ENCODE results near the gene GALNT7. TPM values are rescaled to one million over a fixed set of nuclear protein-coding genes. Genes with fewer than 3 reads are reported as not detected.

GALNT7 gene
- total RNA-seq, 1 experiment from 2014 or later = 51.6 TPM

DNA sequence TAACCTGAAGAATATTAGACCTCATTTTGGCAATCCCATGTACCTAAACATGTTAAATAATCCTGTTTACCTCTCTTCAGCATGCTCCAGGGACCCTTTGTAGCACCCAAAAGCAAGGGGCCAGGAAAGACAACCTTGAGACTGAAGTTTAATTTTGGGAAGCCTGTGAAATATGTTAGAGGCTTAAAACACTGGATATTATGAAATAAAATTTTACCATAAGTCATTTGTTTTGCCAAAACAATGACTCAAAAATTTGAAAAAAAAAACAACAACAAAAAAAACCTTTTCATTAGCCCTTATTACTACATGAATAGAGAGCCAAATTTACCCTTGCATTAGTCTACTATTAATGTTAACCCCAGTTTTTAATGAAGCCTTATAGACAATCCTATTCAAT, 115.9 kb downstream of the GALNT7 start:
- H3K36me3 Mint-ChIP-seq (ENCODE audit: insufficient read depth, unreplicated experiment) = no peaks in the 10 kb centered on the region
- intact Hi-C loops (cut with micrococcal nuclease; ENCODE audit: unreplicated experiment) = no loop called here
- TF ChIP-seq CTCF (IDR thresholded peaks at IDR 0.05; ENCODE audit: unreplicated experiment) = no peak
- H3K27ac Mint-ChIP-seq (ENCODE audit: unreplicated experiment) = no peak overlapping the region
- no peak for DNase-seq
- no peak overlapping the region for H3K4me3 Mint-ChIP-seq (ENCODE audit: low read depth, unreplicated experiment)
- BruUV-seq (replicated peaks) = no TSS peak
- H3K9me3 Mint-ChIP-seq (ENCODE audit: low read depth, unreplicated experiment) = peaks cover 3% of the 10 kb centered on the region
- peaks cover 15% of the 10 kb centered on the region for H3K4me1 Mint-ChIP-seq (ENCODE audit: low read depth, unreplicated experiment)
- H3K27me3 Mint-ChIP-seq (ENCODE audit: unreplicated experiment) = no peaks in the 10 kb centered on the region
- CTCF ChIA-PET = interaction anchor here (0.6 kb wide), 1 partner anchor 56 kb away, joined by 4 read pairs; no protein-coding TSS in a partner anchor

DNA sequence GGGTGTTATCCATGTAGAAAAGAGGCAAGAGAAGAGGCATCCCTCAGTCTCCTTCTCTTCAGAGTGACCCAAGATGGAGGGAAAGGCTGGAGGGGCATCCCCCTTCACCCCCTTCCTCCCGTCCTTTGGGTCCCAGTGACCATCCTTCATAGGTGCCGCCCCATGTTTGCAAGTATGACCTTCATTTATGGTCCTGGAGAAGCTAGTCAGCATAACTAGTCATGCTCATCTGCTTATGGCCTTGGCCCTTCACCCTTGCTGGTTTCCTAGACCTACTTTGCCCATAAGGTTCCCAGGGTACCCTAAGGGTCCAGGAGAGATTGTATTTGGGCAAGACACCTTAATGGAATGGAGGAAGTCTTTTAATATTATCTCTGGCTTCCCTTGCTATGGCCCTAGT, 118.9 kb downstream of the GALNT7 start:
- H3K9me3 Mint-ChIP-seq (ENCODE audit: low read depth, unreplicated experiment) = peaks cover 3% of the 10 kb centered on the region
- H3K4me3 Mint-ChIP-seq (ENCODE audit: low read depth, unreplicated experiment) = no peak overlapping the region
- no peaks in the 10 kb centered on the region for H3K27me3 Mint-ChIP-seq (ENCODE audit: unreplicated experiment)
- TF ChIP-seq CTCF (IDR thresholded peaks at IDR 0.05; ENCODE audit: unreplicated experiment) = no peak
- no peak overlapping the region for H3K27ac Mint-ChIP-seq (ENCODE audit: unreplicated experiment)
- CTCF ChIA-PET = no interaction called here
- H3K36me3 Mint-ChIP-seq (ENCODE audit: insufficient read depth, unreplicated experiment) = no peaks in the 10 kb centered on the region
- intact Hi-C loops (cut with micrococcal nuclease; ENCODE audit: unreplicated experiment) = no loop called here
- no TSS peak for BruUV-seq (replicated peaks)
- peaks cover 18% of the 10 kb centered on the region for H3K4me1 Mint-ChIP-seq (ENCODE audit: low read depth, unreplicated experiment)
- DNase-seq = no peak

DNA sequence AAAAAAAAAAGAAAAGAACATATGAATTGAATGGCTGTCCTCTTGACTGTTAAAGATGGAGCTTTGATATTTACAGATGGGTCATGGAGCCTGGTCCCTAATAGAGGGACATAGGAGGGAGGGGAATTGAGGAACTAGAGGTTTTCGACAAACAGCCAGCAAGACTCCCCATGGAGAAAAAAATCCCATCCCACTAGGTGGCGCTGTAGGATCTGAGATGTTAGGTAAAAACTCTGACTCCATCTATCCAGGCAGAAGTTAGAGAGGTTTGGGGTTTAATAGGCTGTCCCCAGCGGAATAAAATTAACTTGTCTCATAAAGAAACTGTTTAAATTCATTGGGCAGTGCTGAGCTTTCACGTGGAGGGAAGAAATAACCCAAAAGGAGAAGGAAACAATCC, 119.7 kb downstream of the GALNT7 start:
- DNase-seq = peak; percentile 66
- H3K27me3 Mint-ChIP-seq (ENCODE audit: unreplicated experiment) = no peaks in the 10 kb centered on the region
- H3K27ac Mint-ChIP-seq (ENCODE audit: unreplicated experiment) = peak overlapping the region; percentile 44
- H3K4me1 Mint-ChIP-seq (ENCODE audit: low read depth, unreplicated experiment) = peaks cover 18% of the 10 kb centered on the region
- TF ChIP-seq CTCF (IDR thresholded peaks at IDR 0.05; ENCODE audit: unreplicated experiment) = no peak
- H3K4me3 Mint-ChIP-seq (ENCODE audit: low read depth, unreplicated experiment) = peak overlapping the region; percentile 48
- H3K9me3 Mint-ChIP-seq (ENCODE audit: low read depth, unreplicated experiment) = peaks cover 3% of the 10 kb centered on the region
- no peaks in the 10 kb centered on the region for H3K36me3 Mint-ChIP-seq (ENCODE audit: insufficient read depth, unreplicated experiment)
- CTCF ChIA-PET = no interaction called here
- intact Hi-C loops (cut with micrococcal nuclease; ENCODE audit: unreplicated experiment) = loop anchor here (1.0 kb wide), 1 partner anchor 13 kb away; no protein-coding TSS in a partner anchor
- BruUV-seq (replicated peaks) = no TSS peak

DNA sequence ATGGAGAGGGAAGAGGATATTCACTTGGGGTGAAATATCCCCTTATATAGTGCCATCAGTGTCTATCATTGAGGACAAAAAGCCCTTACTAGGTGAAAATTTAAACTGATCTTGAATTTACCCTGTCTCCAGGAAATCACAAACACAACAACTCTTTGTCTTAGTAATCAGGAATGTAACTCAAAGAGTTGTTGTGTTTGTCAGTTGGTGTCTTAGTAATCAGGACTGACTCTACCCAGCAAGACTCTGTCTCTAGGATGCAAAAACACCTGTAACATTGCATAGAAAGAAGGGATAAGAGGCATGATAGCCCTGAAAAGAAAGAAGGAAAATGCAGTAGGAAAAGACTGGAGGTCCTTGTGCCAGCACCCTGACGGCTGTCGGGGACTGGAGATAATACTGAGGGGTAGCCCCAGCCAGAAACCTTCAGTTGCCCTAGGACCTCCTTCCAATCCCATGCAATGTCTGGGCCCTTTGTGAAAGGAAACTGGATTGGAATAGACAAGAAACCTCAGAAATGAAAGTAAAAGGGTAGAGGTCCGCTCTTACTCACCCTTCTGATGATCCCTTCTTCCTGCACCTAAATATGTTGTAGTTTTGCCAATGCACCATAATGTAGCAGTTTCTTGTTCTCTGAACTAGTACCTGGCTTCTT, 120.2 kb downstream of the GALNT7 start:
- Mint-ChIP-seq H3K27ac (ENCODE audit: unreplicated experiment) (peak overlapping the region; percentile 44), H3K4me1 (ENCODE audit: low read depth, unreplicated experiment) (peaks cover 18% of the 10 kb centered on the region), H3K9me3 (ENCODE audit: low read depth, unreplicated experiment) (peaks cover 3% of the 10 kb centered on the region), H3K36me3 (ENCODE audit: insufficient read depth, unreplicated experiment) (no peaks in the 10 kb centered on the region), H3K4me3 (ENCODE audit: low read depth, unreplicated experiment) (peak overlapping the region; percentile 48), H3K27me3 (ENCODE audit: unreplicated experiment) (no peaks in the 10 kb centered on the region)
- CTCF ChIA-PET = interaction anchor here (0.7 to 1.0 kb wide), 2 partner anchors 12 to 275 kb away, joined by 4 read pairs; no protein-coding TSS in a partner anchor
- BruUV-seq (replicated peaks) = no TSS peak
- TF ChIP-seq CTCF (IDR thresholded peaks at IDR 0.05; ENCODE audit: unreplicated experiment) = no peak
- intact Hi-C loops (cut with micrococcal nuclease; ENCODE audit: unreplicated experiment) = loop anchor here (1.0 kb wide), 1 partner anchor 12 kb away; no protein-coding TSS in a partner anchor
- no peak for DNase-seq

Measured in Calu3 (cell line).